Inflammatory macrophage treated with lipopolysaccharide for 1 hour (primary cell): ENCODE measurements around the gene DPH1.

ENCODE experiments used
- DNase-seq, 2 donors: peaks; one replicate each; pipeline ENCODE4 v3.0.0-alpha.2; 2020 to 2022

Gene DPH1

DNA sequence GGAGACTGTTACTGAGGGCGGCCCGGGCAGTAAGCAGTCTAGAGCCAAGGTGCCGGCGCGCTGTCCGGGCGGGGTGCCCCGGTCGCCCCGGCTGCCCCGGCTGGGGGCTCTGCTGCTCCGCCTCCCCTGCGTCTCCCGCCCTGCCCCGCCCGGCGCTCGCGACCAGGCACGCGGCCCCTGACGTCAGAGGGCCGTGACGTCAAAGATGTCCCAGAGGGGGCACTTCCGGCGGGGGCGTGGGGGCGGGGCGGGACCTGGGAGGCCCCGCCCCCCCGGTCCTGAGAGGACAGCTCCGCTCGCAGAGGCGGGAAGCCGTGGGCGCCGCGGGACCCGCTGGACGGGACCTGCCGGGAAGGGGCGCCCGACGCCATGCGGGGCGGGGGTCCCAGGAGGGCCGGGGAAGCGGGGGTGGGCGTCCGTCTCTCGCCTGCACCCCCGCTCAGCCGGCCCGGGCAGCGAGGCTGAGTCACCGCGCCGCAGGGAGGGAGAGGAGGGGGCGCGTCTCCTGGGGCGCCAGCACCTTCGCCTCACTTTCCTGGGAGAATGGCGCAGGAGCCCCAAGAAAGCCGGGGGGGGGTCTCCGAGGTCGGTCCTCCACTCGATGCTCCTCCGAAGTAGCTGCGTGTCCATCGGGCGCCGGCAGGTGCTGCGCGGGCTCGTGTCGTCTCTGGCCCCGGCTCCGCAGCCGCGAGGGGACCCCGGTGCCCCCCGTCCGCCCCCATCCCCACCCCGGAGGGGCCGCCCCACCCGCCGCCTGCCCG, 20.5 kb downstream of the DPH1 start:
- peak; percentile 59 to 82 for DNase-seq

DNA sequence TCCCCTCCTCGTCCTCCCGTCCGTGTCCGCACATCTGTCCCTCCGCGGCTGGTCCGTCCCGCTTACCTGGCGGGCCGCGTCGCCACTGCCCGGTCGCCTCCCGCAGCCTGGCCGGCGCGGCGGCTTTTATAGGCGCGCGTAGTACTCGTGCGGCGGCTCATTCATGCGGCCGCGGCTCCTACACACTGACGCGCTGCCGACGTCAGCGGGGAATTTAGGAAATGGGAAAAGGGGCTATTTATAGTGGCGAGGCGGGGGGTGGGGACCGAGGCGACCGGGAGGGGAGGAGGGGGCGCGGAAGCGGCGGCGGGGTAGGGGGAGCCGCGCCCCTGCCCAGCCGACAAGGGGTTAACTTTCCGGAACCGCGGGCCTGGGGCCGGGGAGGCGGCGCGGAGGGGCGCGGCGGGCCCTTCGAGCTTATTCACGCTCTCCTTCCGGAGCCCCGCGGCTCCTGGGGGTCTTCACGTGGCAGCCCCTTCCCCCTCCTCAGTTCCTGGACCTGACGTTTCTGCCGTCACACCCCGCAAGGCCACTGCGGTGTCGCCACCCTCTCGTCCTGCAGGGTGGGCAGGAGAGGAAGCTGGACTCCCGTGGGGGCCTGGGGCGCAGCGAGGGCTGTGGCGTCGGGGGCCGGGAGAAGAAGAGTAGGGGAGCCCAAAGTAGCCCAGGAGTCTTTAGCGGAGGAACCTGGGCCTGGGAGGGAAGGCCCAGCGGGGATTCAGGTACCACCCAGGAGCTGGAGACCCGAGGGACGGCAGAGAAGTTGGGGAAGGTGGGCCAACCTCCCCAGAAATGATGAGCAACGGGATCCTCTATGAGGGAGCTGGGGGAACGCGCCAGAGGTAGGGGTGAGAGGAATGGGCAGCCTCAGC, 21.3 kb downstream of the DPH1 start:
- DNase-seq: peak; percentile 25 to 45

DNA sequence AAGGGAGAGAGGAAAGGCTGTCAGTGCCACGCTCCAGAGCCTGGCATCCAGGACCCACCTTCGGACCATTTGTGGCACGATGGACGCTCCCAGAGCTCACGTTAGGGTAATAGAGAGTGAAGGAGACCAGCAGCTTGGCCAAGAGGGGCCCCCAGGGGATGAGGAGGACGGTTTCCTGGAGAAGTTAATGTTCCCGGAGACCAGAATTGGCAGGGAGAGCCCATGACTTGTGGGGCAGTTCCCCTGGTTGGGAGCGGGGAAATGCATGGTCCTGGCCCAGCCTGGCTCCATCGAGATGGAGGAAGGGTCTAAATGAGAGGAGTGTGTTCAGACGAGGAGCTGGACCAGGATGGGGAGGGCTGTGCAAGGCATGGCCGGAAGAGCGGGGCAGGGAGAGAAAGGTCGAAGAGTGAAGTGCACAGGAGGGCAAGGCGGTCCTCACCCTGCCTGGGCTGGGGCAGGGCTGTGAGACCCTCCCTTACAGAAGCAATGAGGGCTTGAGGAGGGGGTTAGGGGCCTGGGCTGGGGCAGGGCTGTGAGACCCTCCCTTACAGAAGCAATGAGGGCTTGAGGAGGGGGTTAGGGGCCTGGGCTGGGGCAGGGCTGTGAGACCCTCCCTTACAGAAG, 22.1 kb downstream of the DPH1 start:
- no peak for DNase-seq

DNA sequence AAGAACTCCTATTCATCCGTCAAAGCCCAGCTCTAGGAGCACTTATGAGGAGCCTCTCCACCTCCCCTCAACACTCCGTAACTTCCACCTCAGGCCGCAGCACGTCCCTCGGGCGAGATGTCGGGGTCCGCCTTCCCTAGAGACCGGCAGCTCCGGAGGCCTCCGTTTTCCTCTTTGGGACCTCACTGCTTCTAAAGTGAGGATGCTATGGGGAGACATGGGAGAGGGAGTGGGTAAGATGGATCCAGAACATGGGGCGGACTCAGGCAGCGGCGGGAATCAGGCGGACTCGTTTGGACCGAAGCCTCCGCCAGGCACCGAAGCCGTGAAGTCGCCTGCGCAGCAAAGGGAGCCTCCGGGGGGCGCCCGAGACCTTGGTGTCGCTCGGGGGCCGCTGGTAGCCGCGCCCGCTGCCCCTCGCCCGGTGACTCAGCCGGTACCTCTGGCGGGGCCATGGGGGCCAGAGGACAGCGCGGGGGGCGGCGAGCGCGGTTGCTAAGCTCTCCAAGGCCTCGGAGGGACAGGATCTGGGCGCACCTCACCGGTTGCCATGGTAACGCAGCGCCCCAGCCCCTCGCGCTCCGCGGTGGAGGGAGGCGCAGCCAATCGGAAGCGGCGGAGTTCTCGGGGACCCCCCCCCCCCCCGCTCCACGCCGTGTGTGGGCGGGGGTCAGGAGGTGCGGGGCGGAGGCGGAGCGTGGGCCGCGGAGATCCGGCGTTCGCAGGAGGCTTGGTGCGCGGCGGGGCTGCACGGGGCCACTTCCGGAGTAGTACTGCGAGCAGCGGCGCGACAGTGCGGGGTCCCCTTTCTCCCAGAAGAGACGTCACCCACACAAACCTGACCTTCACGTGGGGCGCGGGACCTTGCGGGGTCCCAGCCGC, 23.7 kb downstream of the DPH1 start:
- peak; percentile 49 to 59 for DNase-seq

DNA sequence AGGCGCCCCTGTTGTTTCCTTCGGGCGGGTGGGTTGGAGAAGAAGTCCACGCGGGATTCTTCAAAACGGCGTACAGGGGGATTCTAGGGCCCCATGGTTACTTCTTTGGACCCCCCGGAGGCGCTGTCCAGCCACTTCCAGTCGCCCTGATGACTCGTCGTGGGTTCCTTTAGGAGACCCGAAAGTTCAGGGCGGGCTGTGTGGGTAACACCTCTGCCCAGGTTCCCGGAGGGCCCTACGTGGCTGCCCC, 24.2 kb downstream of the DPH1 start:
- DNase-seq: no peak

DNA sequence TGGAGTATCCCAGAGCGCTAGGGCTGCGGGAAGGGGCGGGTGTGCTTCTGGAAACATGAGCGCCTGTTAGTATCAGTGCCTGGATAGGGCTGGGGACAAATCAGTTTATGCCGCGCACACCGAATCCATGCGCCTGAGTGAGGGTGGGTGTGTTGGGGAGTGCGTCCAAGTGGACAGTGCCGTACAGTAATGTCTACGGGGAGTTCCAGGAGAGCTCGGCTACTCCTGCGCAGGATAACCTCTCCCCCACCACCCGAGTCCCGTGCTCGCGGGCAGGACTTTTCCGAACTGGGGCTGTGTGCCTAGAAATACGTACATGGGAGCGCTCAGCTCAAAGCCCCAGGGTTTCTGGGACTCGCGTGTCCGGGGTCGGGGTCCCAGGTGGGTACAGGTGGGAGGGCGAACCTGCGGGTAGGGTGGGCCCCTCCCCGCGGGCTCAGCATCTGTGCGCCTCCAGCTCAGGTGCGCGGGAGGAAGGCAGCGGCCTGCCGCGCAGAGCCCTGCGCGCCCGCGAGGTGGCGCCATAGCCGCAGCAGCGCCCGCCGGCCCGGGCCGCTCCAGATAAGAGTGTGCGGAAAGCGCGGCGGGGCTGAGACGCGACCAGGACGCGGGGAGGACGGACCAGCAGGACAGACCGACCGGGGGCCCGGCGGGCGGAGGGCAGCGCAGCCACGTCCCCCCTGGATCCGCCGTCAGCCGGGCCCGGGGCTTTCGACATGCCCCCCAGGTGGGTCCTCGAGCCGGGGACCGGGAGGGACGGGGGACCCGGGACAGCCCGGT, 24.7 kb downstream of the DPH1 start, which contains the start of gene HIC1:
Gene HIC1, plus strand, starts transcription at position 592 of the 780 bp plus-strand sequence. CDS start 1,588 bp downstream, outside the sequence.
- peak; percentile 36 to 72 for DNase-seq

DNA sequence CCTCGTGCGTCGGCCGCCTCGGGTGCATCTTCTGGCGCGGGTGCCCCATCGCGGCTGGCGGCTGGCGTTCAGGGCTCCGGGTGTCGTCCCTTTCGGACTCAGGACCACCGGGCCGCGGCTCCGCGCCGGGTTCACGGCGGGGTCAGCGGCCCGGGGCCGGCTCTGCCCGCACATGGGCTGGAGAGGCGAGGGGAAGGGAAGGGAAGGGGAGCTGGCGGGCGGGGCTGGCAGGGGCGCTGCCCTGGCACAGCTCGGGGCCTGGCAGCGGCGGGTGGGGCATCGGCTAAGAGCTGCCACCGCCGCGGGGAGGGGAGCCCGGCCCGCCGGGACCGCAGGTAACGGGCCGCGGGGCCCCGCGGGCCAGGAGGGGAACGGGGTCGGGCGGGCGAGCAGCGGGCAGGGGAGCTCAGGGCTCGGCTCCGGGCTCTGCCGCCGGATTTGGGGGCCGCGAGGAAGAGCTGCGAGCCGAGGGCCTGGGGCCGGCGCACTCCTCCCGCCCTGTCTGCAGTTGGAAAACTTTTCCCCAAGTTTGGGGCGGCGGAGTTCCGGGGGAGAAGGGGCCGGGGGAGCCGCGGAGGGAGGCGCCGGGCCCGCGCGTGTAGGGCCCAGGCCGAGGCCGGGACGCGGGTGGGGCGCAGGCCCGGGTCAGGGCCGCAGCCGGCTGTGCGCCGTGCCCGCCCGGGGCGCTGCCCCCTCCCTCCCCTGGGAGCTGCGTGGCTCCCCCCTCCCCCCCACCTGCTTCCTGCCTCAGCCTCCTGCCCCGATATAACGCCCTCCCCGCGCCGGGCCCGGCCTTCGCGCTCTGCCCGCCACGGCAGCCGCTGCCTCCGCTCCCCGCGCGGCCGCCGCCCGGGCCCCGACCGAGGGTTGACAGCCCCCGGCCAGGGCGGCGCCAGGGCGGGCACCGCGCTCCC, 25.6 kb downstream of the DPH1 start:
- no peak for DNase-seq

DNA sequence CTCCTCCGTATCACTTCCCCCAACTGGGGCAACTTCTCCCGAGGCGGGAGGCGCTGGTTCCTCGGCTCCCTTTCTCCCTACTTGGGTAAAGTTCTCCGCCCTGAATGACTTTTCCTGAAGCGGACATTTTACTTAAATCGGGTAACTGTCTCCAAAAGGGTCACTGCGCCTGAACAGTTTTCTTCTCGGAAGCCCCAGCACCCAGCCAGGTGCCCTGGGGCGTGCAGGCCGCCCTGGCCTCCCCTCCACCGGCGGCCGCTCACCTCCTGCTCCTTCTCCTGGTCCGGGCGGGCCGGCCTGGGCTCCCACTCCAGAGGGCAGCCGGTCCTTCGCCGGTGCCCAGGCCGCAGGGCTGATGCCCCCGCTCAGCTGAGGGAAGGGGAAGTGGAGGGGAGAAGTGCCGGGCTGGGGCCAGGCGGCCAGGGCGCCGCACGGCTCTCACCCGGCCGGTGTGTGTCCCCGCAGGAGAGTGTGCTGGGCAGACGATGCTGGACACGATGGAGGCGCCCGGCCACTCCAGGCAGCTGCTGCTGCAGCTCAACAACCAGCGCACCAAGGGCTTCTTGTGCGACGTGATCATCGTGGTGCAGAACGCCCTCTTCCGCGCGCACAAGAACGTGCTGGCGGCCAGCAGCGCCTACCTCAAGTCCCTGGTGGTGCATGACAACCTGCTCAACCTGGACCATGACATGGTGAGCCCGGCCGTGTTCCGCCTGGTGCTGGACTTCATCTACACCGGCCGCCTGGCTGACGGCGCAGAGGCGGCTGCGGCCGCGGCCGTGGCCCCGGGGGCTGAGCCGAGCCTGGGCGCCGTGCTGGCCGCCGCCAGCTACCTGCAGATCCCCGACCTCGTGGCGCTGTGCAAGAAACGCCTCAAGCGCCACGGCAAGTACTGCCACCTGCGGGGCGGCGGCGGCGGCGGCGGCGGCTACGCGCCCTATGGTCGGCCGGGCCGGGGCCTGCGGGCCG, 26.5 kb downstream of the DPH1 start:
- peak; percentile 22 to 46 for DNase-seq

DNA sequence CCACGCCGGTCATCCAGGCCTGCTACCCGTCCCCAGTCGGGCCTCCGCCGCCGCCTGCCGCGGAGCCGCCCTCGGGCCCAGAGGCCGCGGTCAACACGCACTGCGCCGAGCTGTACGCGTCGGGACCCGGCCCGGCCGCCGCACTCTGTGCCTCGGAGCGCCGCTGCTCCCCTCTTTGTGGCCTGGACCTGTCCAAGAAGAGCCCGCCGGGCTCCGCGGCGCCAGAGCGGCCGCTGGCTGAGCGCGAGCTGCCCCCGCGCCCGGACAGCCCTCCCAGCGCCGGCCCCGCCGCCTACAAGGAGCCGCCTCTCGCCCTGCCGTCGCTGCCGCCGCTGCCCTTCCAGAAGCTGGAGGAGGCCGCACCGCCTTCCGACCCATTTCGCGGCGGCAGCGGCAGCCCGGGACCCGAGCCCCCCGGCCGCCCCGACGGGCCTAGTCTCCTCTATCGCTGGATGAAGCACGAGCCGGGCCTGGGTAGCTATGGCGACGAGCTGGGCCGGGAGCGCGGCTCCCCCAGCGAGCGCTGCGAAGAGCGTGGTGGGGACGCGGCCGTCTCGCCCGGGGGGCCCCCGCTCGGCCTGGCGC, 27.3 kb downstream of the DPH1 start:
- no peak for DNase-seq

DNA sequence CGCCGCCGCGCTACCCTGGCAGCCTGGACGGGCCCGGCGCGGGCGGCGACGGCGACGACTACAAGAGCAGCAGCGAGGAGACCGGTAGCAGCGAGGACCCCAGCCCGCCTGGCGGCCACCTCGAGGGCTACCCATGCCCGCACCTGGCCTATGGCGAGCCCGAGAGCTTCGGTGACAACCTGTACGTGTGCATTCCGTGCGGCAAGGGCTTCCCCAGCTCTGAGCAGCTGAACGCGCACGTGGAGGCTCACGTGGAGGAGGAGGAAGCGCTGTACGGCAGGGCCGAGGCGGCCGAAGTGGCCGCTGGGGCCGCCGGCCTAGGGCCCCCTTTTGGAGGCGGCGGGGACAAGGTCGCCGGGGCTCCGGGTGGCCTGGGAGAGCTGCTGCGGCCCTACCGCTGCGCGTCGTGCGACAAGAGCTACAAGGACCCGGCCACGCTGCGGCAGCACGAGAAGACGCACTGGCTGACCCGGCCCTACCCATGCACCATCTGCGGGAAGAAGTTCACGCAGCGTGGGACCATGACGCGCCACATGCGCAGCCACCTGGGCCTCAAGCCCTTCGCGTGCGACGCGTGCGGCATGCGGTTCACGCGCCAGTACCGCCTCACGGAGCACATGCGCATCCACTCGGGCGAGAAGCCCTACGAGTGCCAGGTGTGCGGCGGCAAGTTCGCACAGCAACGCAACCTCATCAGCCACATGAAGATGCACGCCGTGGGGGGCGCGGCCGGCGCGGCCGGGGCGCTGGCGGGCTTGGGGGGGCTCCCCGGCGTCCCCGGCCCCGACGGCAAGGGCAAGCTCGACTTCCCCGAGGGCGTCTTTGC, 28.0 kb downstream of the DPH1 start:
- DNase-seq: no peak

DNA sequence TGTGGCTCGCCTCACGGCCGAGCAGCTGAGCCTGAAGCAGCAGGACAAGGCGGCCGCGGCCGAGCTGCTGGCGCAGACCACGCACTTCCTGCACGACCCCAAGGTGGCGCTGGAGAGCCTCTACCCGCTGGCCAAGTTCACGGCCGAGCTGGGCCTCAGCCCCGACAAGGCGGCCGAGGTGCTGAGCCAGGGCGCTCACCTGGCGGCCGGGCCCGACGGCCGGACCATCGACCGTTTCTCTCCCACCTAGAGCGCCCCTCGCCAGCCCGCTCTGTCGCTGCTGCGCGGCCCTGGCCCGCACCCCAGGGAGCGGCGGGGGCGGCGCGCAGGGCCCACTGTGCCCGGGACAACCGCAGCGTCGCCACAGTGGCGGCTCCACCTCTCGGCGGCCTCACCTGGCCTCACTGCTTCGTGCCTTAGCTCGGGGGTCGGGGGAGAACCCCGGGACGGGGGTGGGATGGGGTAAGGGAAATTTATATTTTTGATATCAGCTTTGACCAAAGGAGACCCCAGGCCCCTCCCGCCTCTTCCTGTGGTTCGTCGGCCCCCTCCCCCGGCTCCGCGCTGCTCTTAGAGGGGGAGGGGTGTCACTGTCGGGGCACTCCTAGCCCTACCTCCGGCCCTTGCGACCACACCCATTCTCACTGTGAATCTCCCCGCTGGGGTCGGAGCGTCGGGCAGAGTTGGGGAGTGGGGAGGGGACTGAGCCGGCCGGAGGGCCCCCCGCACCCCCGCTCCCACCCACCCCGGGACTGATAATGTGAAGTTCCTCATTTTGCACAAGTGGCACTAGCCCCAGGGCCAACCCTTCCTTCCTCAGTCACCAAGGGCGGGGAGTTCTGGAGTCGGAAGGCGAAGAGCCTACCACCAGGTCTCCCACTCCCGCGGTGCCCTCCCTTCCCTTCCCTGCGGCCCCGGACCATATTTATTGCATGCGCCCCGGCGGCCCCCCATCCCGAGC, 28.9 kb downstream of the DPH1 start:
- peak; percentile 68 to 85 for DNase-seq

DNA sequence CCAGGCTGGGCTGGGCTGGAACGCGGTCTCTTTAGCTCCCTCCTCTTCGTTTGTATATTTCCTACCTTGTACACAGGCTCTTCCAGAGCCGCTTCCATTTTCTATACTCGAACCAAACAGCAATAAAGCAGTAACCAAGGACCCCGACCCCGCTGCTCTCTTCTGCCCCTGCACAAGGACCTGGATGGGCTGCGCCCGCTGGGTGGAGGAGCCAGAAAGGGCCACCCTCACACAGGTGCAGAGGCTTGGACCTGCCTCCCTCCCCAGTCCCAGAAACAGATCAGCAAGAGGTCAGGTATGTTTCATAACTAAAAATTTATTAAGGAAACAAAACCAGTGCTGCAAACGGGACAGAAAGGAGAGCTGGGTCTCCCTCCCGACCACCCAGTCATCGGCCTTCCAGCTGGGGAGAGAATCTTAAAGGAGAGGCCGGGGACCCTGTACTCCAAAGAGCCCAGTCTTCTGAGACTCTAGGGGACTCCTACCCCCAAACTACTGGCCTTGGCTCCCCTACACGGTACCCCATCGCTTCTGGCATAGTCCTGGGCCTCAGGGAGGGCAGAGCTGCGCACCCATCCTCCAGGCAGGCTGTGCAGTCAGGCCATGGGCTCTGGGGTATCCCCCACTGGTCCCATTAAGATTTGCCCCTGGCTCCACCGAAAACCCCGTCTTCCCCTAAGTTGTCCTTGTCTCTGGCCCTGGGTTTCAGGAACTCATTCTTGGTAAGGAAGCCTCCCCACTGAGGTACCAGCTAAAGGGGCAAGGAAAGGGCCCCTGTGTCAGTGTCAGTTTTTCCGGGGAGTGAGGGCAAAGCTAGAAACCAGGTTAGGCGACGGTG, 29.8 kb downstream of the DPH1 start:
- no peak for DNase-seq

DNA sequence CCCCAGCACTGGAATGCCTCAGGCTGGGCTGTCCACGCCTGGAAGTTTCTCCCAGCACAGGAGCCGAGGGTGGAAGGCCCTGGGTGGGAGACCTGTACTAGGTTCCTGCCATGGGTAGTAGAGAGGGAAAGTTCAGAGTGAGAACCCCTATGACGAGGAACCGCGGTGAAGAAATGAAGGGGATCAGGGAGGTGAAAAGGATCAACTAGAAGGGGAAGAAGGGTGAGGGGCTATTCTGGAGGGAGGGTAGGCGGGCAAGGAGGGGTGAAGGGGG, 30.4 kb downstream of the DPH1 start:
- DNase-seq: no peak

DNA sequence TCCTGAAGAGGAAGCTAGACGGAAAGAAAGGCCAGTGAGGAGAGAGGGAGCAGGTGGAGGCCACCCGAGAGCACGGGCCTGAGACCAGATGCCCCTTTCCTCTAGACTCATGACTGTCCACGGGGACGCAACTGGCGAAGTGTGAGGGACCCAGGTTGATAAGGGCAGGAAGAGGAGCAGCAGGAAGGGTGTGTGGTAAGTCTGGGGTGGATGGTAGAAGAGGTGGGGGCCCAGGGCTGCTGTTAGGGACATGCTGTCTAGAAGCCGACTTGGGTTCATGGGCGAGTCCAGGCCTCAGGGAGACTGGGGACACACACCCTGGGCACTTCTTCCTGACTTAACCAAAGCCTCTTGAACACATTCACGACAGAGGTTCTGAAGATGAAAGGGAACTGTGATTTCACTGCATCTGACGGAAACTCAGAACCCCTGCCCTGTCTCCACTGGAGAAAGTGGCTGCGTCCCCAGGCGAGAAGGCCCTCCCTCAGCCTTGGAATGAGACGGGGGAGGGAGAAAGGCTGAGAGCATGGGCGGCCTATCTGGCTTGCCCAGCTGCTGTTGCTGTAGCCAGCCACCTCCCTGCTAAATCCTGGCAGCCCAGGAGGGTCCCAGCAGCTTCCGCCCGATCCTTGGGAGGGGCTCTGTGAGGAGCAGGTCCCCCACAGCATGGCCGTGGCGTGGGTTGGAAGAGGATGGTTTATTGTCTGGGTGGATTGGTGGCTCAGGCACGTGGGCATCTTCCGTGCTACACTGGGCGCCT, 30.9 kb downstream of the DPH1 start:
- DNase-seq: no peak

DNA sequence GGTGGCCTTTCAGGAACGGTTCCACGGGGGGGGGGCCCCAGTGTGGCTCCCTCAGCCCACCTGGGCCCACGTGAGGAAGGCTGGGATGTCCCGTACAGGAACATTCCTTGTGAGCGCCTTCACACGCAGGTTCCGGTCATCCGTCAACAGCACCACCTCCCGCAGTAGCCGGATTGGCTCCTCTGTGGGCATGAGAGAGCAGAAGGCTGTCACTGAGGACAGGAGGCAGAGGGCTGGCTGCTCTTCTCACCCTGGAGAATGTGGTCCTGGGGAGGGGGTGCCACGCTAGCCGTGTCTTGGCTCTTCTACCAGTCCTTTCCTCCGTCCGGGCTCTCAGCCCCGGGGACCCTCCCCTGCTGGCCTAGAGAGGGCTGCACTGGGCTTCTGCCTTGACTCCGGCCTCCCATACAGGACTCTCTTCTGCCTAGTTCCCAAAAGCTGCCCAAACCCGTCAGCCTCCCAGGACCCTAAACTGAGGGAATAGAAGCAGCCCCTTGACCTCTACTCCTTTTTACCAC, 31.5 kb downstream of the DPH1 start:
- no peak for DNase-seq
